ENCODE results near the gene GRAMD2A.

GRCh38 chr15:72160696-72161245 lies 36.8 kb downstream of the GRAMD2A start:
- no peak for TF ChIP-seq YY1 (tag by site-specific recombination; IDR thresholded peaks at IDR 0.05)
- no peak for TF ChIP-seq CTCF (tag by site-specific recombination; IDR thresholded peaks at IDR 0.05)
- TF ChIP-seq HOXD13 (CRISPR knock-in tag; IDR thresholded peaks at IDR 0.05; ENCODE audit: borderline replicate concordance) = no peak
- TF ChIP-seq BCL11B (tag by site-specific recombination; IDR thresholded peaks at IDR 0.05; ENCODE audit: low read depth) = no peak
- TF ChIP-seq, protein P1, sequence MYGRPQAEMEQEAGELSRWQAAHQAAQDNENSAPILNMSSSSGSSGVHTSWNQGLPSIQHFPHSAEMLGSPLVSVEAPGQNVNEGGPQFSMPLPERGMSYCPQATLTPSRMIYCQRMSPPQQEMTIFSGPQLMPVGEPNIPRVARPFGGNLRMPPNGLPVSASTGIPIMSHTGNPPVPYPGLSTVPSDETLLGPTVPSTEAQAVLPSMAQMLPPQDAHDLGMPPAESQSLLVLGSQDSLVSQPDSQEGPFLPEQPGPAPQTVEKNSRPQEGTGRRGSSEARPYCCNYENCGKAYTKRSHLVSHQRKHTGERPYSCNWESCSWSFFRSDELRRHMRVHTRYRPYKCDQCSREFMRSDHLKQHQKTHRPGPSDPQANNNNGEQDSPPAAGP (tag by site-specific recombination; IDR thresholded peaks at IDR 0.05) = no peak
- no peak for TF ChIP-seq ZNF274 (IDR thresholded peaks at IDR 0.05; ENCODE audit: low read length)
- no peak for TF ChIP-seq ZNF274 (tag by site-specific recombination; IDR thresholded peaks at IDR 0.05; ENCODE audit: borderline replicate concordance)
- no peak for TF ChIP-seq MZF1 (tag by site-specific recombination; IDR thresholded peaks at IDR 0.05; ENCODE audit: borderline replicate concordance)
- TF ChIP-seq ZBTB7A (tag by site-specific recombination; IDR thresholded peaks at IDR 0.05; ENCODE audit: low read depth) = no peak

Measured in HEK293 (cell line).